ENCODE measurements around the gene PTEN. TPM values are rescaled to one million over a fixed set of nuclear protein-coding genes. Genes with fewer than 3 reads are reported as not detected.

Gene PTEN
- total and polyA plus RNA-seq, 2 experiments from 2014 or later = 20.8 to 64.0 TPM

DNA sequence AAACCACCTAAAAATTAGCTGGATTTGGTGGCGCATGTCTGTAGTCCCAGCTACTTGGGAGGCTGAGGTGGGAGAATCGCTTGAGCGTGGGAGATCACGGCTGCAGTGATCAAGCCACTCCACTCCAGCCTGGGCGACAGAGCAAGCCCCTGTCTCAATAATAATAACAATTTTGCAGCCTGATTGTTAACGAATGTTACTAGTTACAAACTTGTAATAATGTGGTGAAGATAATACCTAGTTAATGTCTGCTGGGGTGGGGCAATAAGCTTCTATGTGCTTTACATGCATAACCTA lies 44.2 kb upstream of the PTEN start (continued):
- TF ChIP-seq, protein P1, sequence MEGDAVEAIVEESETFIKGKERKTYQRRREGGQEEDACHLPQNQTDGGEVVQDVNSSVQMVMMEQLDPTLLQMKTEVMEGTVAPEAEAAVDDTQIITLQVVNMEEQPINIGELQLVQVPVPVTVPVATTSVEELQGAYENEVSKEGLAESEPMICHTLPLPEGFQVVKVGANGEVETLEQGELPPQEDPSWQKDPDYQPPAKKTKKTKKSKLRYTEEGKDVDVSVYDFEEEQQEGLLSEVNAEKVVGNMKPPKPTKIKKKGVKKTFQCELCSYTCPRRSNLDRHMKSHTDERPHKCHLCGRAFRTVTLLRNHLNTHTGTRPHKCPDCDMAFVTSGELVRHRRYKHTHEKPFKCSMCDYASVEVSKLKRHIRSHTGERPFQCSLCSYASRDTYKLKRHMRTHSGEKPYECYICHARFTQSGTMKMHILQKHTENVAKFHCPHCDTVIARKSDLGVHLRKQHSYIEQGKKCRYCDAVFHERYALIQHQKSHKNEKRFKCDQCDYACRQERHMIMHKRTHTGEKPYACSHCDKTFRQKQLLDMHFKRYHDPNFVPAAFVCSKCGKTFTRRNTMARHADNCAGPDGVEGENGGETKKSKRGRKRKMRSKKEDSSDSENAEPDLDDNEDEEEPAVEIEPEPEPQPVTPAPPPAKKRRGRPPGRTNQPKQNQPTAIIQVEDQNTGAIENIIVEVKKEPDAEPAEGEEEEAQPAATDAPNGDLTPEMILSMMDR (conservative IDR thresholded peaks at IDR 0.05; ENCODE audit: low read depth in 2 of 2) = no peak
- TF ChIP-seq STAT1 (IDR thresholded peaks at IDR 0.05; ENCODE audit: unreplicated experiment) = no peak
- no peak for TF ChIP-seq JUNB (IDR thresholded peaks at IDR 0.05; ENCODE audit: unreplicated experiment)
- TF ChIP-seq NANOG (IDR thresholded peaks at IDR 0.05; ENCODE audit: borderline replicate concordance) = no peak
- TF ChIP-seq CREB1 (CRISPR knock-in tag; IDR thresholded peaks at IDR 0.05; ENCODE audit: low read depth) = no peak
- TF ChIP-seq ZNF331 (CRISPR knock-in tag; IDR thresholded peaks at IDR 0.05; ENCODE audit: low read depth) = no peak
- TF ChIP-seq ZNF114 (CRISPR knock-in tag; IDR thresholded peaks at IDR 0.05) = no peak
- no peak for TF ChIP-seq EZH2 (IDR thresholded peaks at IDR 0.05; ENCODE audit: low read depth, unreplicated experiment)
- no peak for TF ChIP-seq POLR2AphosphoS5 (IDR thresholded peaks at IDR 0.05; ENCODE audit: low read depth)

DNA sequence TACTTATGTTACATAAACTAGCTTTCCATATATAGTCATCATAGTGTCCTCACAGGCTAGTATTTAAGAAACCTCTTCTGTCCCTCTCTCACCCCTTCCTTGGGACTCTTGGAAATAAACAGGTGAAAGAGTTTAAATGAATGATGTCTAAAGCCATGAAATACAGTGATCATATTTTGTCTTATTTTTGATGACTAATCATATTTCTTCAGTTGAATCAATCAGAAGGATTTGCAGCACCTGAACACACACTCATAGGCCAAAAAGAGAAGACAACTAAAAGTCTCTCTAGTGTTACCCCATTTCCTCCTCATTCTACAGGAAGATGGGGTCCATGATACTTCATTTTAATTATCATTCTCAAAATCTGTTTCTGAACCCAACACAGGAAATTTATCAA lies 36.8 kb upstream of the PTEN start:
- Histone ChIP-seq H3K4me1 (ENCODE audit: insufficient read depth) (no peaks in the 10 kb centered on the region), H2AFZ (no peak overlapping the region), H4K20me1 (replicated peaks; ENCODE audit: insufficient read depth) (no peaks in the 10 kb centered on the region), H3F3A (replicated peaks; ENCODE audit: low read depth) (no peaks in the 10 kb centered on the region), H3K27me3 (ENCODE audit: insufficient read depth) (no peaks in the 10 kb centered on the region), H3K4me3 (no peak overlapping the region), H3K9me2 (ENCODE audit: insufficient read depth) (no peaks in the 10 kb centered on the region), H3K4me2 (no peak overlapping the region), H3K27ac (ENCODE audit: low read depth) (no peak overlapping the region), H3K79me2 (replicated peaks; ENCODE audit: insufficient read depth) (no peaks in the 10 kb centered on the region), H3K36me3 (ENCODE audit: insufficient read depth) (no peaks in the 10 kb centered on the region)
- no peak overlapping the region for H3K4me3 Mint-ChIP-seq
- H3K9me3 Mint-ChIP-seq = no peaks in the 10 kb centered on the region
- H3K36me3 Mint-ChIP-seq (ENCODE audit: low read depth) = no peaks in the 10 kb centered on the region
- peaks cover 2% of the 10 kb centered on the region; the same call in 1 of the 3 replicates for H3K4me1 Mint-ChIP-seq
- no peak for DNase-seq (ENCODE audit: low spot score)
- ATAC-seq = no peak
- no peaks in the 10 kb centered on the region for H3K27me3 Mint-ChIP-seq (ENCODE audit: insufficient read depth, low read depth, poor library complexity)
- H3K27ac Mint-ChIP-seq = no peak overlapping the region
- no peak for TF ChIP-seq EZH2phosphoT487 (IDR thresholded peaks at IDR 0.05; ENCODE audit: unreplicated experiment)
- TF ChIP-seq NANOG (IDR thresholded peaks at IDR 0.05; ENCODE audit: borderline replicate concordance) = no peak
- no peak for TF ChIP-seq JUNB (IDR thresholded peaks at IDR 0.05; ENCODE audit: unreplicated experiment)
- no peak for TF ChIP-seq STAT1 (IDR thresholded peaks at IDR 0.05; ENCODE audit: unreplicated experiment)
- no peak for TF ChIP-seq EZH2 (IDR thresholded peaks at IDR 0.05; ENCODE audit: low read depth, unreplicated experiment)
- TF ChIP-seq, protein P2, sequence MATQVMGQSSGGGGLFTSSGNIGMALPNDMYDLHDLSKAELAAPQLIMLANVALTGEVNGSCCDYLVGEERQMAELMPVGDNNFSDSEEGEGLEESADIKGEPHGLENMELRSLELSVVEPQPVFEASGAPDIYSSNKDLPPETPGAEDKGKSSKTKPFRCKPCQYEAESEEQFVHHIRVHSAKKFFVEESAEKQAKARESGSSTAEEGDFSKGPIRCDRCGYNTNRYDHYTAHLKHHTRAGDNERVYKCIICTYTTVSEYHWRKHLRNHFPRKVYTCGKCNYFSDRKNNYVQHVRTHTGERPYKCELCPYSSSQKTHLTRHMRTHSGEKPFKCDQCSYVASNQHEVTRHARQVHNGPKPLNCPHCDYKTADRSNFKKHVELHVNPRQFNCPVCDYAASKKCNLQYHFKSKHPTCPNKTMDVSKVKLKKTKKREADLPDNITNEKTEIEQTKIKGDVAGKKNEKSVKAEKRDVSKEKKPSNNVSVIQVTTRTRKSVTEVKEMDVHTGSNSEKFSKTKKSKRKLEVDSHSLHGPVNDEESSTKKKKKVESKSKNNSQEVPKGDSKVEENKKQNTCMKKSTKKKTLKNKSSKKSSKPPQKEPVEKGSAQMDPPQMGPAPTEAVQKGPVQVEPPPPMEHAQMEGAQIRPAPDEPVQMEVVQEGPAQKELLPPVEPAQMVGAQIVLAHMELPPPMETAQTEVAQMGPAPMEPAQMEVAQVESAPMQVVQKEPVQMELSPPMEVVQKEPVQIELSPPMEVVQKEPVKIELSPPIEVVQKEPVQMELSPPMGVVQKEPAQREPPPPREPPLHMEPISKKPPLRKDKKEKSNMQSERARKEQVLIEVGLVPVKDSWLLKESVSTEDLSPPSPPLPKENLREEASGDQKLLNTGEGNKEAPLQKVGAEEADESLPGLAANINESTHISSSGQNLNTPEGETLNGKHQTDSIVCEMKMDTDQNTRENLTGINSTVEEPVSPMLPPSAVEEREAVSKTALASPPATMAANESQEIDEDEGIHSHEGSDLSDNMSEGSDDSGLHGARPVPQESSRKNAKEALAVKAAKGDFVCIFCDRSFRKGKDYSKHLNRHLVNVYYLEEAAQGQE (IDR thresholded peaks at IDR 0.05; ENCODE audit: unreplicated experiment) = no peak
- TF ChIP-seq, protein P3, sequence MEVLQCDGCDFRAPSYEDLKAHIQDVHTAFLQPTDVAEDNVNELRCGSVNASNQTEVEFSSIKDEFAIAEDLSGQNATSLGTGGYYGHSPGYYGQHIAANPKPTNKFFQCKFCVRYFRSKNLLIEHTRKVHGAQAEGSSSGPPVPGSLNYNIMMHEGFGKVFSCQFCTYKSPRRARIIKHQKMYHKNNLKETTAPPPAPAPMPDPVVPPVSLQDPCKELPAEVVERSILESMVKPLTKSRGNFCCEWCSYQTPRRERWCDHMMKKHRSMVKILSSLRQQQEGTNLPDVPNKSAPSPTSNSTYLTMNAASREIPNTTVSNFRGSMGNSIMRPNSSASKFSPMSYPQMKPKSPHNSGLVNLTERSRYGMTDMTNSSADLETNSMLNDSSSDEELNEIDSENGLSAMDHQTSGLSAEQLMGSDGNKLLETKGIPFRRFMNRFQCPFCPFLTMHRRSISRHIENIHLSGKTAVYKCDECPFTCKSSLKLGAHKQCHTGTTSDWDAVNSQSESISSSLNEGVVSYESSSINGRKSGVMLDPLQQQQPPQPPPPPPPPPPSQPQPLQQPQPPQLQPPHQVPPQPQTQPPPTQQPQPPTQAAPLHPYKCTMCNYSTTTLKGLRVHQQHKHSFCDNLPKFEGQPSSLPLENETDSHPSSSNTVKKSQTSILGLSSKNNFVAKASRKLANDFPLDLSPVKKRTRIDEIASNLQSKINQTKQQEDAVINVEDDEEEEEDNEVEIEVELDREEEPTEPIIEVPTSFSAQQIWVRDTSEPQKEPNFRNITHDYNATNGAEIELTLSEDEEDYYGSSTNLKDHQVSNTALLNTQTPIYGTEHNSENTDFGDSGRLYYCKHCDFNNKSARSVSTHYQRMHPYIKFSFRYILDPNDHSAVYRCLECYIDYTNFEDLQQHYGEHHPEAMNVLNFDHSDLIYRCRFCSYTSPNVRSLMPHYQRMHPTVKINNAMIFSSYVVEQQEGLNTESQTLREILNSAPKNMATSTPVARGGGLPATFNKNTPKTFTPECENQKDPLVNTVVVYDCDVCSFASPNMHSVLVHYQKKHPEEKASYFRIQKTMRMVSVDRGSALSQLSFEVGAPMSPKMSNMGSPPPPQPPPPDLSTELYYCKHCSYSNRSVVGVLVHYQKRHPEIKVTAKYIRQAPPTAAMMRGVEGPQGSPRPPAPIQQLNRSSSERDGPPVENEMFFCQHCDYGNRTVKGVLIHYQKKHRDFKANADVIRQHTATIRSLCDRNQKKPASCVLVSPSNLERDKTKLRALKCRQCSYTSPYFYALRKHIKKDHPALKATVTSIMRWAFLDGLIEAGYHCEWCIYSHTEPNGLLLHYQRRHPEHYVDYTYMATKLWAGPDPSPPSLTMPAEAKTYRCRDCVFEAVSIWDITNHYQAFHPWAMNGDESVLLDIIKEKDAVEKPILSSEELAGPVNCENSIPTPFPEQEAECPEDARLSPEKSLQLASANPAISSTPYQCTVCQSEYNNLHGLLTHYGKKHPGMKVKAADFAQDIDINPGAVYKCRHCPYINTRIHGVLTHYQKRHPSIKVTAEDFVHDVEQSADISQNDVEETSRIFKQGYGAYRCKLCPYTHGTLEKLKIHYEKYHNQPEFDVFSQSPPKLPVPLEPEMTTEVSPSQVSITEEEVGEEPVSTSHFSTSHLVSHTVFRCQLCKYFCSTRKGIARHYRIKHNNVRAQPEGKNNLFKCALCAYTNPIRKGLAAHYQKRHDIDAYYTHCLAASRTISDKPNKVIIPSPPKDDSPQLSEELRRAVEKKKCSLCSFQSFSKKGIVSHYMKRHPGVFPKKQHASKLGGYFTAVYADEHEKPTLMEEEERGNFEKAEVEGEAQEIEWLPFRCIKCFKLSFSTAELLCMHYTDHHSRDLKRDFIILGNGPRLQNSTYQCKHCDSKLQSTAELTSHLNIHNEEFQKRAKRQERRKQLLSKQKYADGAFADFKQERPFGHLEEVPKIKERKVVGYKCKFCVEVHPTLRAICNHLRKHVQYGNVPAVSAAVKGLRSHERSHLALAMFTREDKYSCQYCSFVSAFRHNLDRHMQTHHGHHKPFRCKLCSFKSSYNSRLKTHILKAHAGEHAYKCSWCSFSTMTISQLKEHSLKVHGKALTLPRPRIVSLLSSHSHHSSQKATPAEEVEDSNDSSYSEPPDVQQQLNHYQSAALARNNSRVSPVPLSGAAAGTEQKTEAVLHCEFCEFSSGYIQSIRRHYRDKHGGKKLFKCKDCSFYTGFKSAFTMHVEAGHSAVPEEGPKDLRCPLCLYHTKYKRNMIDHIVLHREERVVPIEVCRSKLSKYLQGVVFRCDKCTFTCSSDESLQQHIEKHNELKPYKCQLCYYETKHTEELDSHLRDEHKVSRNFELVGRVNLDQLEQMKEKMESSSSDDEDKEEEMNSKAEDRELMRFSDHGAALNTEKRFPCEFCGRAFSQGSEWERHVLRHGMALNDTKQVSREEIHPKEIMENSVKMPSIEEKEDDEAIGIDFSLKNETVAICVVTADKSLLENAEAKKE (CRISPR knock-in tag; IDR thresholded peaks at IDR 0.05) = no peak
- TF ChIP-seq, protein P4, sequence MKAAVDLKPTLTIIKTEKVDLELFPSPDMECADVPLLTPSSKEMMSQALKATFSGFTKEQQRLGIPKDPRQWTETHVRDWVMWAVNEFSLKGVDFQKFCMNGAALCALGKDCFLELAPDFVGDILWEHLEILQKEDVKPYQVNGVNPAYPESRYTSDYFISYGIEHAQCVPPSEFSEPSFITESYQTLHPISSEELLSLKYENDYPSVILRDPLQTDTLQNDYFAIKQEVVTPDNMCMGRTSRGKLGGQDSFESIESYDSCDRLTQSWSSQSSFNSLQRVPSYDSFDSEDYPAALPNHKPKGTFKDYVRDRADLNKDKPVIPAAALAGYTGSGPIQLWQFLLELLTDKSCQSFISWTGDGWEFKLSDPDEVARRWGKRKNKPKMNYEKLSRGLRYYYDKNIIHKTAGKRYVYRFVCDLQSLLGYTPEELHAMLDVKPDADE (IDR thresholded peaks at IDR 0.05) = no peak
- TF ChIP-seq ZNF331 (CRISPR knock-in tag; IDR thresholded peaks at IDR 0.05; ENCODE audit: low read depth) = no peak
- TF ChIP-seq CREB1 (CRISPR knock-in tag; IDR thresholded peaks at IDR 0.05; ENCODE audit: low read depth) = no peak
- TF ChIP-seq ZNF114 (CRISPR knock-in tag; IDR thresholded peaks at IDR 0.05) = no peak

All from GM23338 (cell line).